Smooth muscle cell (in vitro differentiated cells): ENCODE data around the gene EBLN2. TPM values are rescaled to one million over a fixed set of nuclear protein-coding genes. Genes with fewer than 3 reads are reported as not detected.

ENCODE experiments used
- DNase-seq: peaks from one replicate; lab custom pipeline; 2025; ENCODE audit not compliant: unreplicated experiment; lab: John Stamatoyannopoulos, UW
- H2AFZ ChIP-seq: fragments of 200-600 bp; sonication (generic); 2 replicates; pipeline ENCODE4 v1.6.0; 2016; ENCODE audit warnings: antibody characterized with exemption, low read depth, mild to moderate bottlenecking
- H3F3A ChIP-seq: fragments of 200-600 bp; sonication (generic); 2 replicates; pipeline ENCODE4 v1.6.0; 2017; ENCODE audit warnings: antibody characterized with exemption, low read depth
- H3K27ac ChIP-seq: fragments of 200-600 bp; sonication (generic); 2 replicates; pipeline ENCODE4 v1.5.1; 2016; ENCODE audit warnings: low read depth, mild to moderate bottlenecking
- H3K27me3 ChIP-seq: fragments of 200-600 bp; sonication (generic); 2 replicates; pipeline ENCODE4 v1.6.1; 2016; ENCODE audit warnings: low read depth, mild to moderate bottlenecking
- H3K36me3 ChIP-seq: fragments of 200-600 bp; sonication (generic); 2 replicates; pipeline ENCODE4 v1.5.1; 2016; ENCODE audit warnings: low read depth
- H3K4me1 ChIP-seq: fragments of 200-600 bp; sonication (generic); 2 replicates; pipeline ENCODE4 v1.5.1; 2016; ENCODE audit warnings: low read depth
- H3K4me2 ChIP-seq: fragments of 200-600 bp; sonication (generic); 2 replicates; pipeline ENCODE4 v1.6.0; 2016; ENCODE audit warnings: mild to moderate bottlenecking
- H3K4me3 ChIP-seq: fragments of 200-600 bp; sonication (generic); 2 replicates; pipeline ENCODE4 v1.5.1; 2016; ENCODE audit warnings: mild to moderate bottlenecking
- H3K79me2 ChIP-seq: fragments of 200-600 bp; sonication (generic); 2 replicates; pipeline ENCODE4 v1.6.0; 2016; ENCODE audit warnings: low read depth, mild to moderate bottlenecking
- H3K9ac ChIP-seq: fragments of 200-600 bp; sonication (generic); 2 replicates; pipeline ENCODE4 v1.6.0; 2016; ENCODE audit warnings: low read depth
- H3K9me3 ChIP-seq: fragments of 200-600 bp; sonication (generic); replicated peaks from 2 replicates; pipeline ENCODE4 v1.5.1; 2016; ENCODE audit warnings: low read depth
- H4K20me1 ChIP-seq: fragments of 200-600 bp; sonication (generic); 2 replicates; pipeline ENCODE4 v1.6.0; 2016; ENCODE audit warnings: low read depth
- WGBS: methylation state at CpG from one replicate; pipeline ENCODE4 v1.1.7; 2016; ENCODE audit warnings: low lambda C conversion rate; 5-methylcytosine and 5-hydroxymethylcytosine counted together
- polyA plus RNA-seq: library from polyadenylated mRNA; unstranded; fragments of >200 nt; fragmentation: Nextera tagmentation; extraction: Ambion mirVana; gene quantifications from 2 replicates; pipeline ENCODE4 v1.2.1, GENCODE V29; 2016
- total RNA-seq: library from RNA; depleted of rRNA; stranded (reverse); fragments of >200 nt; gene quantifications from 2 replicates; pipeline ENCODE4 v1.2.3, GENCODE V29; 2014
- TF ChIP-seq, protein P1 (sequence below): fragments of 200-600 bp; sonication (generic); IDR thresholded peaks from 2 replicates; pipeline ENCODE4 v1.5.1; 2017; ENCODE audit warnings: borderline replicate concordance, mild to moderate bottlenecking, antibody characterized with exemption; ENCODE audit not compliant: insufficient read depth, poor library complexity, severe bottlenecking

Gene EBLN2
- total and polyA plus RNA-seq, 2 experiments from 2014 or later = 2.9 to 5.5 TPM

DNA sequence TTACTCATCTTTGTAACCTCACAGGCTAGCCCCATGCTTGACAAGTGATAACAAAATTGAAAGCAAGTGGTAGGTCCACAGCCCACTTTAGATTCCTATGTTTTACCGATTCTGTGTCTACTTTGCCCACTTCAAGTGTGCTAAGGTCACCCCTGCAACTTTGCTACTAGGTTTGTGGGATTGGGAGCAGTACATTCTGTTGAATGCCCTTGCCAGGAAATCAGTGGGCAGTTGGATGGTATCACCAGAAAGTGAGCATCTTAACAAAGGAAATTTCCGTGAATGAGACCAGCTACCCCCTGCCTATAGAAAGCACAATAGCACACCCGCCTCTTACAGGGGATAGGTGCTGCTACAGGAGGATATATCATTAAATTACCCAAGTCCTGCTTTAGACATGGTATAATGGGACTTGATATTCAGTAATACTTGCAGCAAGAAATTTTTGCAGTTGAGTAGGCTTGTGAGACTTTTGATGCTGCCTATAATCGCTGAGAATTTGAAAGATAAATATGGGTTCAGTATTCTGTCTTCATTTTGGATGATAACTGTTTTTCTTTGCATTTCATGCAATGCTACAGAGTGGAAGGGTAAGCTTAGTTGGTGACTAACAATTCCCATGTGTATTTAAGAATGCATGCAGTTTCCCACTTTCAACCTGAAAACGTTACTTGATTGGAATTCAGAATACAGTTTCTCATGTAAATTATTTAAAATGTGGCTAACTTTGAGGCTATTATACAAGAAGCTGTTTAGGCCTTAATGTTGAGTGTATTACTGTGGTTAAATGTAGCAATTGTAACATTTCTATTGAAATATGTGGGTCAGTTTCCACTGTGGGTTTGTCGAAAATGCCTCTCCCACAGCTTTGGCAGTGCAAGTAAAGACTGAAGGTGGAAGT is 9.5 kb downstream of the EBLN2 start:
- peaks cover 22% of the 10 kb centered on the region for H4K20me1 ChIP-seq
- H3F3A ChIP-seq = no peaks in the 10 kb centered on the region
- no peak overlapping the region for H2AFZ ChIP-seq
- no peak overlapping the region for H3K27ac ChIP-seq
- no peaks in the 10 kb centered on the region for H3K9me3 ChIP-seq
- no peaks in the 10 kb centered on the region for H3K4me1 ChIP-seq
- H3K4me3 ChIP-seq = no peak overlapping the region
- H3K27me3 ChIP-seq = no peaks in the 10 kb centered on the region
- no peak for DNase-seq
- H3K79me2 ChIP-seq = no peaks in the 10 kb centered on the region
- H3K4me2 ChIP-seq = no peak overlapping the region
- WGBS = 62% methylated on average over 6 of the region's 6 CpGs
- no peak overlapping the region for H3K9ac ChIP-seq
- no peaks in the 10 kb centered on the region for H3K36me3 ChIP-seq
- TF ChIP-seq, protein P1, sequence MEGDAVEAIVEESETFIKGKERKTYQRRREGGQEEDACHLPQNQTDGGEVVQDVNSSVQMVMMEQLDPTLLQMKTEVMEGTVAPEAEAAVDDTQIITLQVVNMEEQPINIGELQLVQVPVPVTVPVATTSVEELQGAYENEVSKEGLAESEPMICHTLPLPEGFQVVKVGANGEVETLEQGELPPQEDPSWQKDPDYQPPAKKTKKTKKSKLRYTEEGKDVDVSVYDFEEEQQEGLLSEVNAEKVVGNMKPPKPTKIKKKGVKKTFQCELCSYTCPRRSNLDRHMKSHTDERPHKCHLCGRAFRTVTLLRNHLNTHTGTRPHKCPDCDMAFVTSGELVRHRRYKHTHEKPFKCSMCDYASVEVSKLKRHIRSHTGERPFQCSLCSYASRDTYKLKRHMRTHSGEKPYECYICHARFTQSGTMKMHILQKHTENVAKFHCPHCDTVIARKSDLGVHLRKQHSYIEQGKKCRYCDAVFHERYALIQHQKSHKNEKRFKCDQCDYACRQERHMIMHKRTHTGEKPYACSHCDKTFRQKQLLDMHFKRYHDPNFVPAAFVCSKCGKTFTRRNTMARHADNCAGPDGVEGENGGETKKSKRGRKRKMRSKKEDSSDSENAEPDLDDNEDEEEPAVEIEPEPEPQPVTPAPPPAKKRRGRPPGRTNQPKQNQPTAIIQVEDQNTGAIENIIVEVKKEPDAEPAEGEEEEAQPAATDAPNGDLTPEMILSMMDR = no peak

DNA sequence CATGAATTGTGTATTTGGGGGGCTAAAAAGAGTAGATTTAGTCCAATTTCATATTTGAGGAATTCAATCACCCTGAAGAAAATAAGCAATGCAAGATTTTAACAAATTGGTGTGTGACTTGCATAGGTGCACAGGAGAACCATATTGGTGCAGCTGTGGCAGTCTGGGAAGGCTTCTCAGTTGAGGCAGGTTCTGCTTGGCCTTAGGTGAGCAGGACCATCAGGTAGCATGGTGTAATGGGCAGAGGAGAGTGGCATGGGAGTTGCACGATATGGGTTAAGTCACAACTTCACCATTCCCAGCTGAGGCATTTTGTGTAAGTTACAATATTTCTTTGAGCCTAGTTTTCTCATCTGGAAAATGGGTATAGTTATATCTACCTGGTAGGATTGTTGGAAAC is 10.5 kb downstream of the EBLN2 start:
- Histone ChIP-seq H3K9me3 (no peaks in the 10 kb centered on the region), H3K9ac (no peak overlapping the region), H3K36me3 (no peaks in the 10 kb centered on the region), H3K4me1 (no peaks in the 10 kb centered on the region), H2AFZ (no peak overlapping the region), H3K4me2 (no peak overlapping the region), H3F3A (no peaks in the 10 kb centered on the region), H3K4me3 (no peak overlapping the region), H3K79me2 (no peaks in the 10 kb centered on the region), H4K20me1 (peaks cover 17% of the 10 kb centered on the region), H3K27ac (no peak overlapping the region), H3K27me3 (no peaks in the 10 kb centered on the region)
- WGBS = 96% methylated on average over 1 of the region's 1 CpG
- no peak for DNase-seq
- TF ChIP-seq, protein P1 = no peak

DNA sequence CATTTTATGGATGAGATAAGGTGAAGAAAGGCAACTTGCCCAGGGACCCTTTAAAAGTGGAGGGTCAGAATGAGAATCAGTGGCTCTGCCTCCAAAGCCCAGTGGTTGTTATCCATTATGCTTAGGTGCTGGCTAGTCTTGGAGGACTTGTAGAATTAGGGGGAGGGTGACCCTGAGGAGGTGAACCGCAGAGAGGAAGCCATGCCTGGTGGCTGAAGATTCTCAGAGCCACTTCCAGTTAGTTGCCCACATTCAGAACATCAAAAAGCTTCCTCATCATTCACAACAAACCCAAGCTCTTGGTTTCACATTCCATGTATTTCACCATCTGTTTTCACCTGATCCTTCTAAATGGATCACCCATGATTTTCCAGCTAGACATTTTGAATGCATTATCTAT is 11.2 kb downstream of the EBLN2 start:
- Histone ChIP-seq H3K4me2 (no peak overlapping the region), H4K20me1 (peaks cover 11% of the 10 kb centered on the region), H3K4me3 (no peak overlapping the region), H3K4me1 (no peaks in the 10 kb centered on the region), H3K9ac (no peak overlapping the region), H3K79me2 (no peaks in the 10 kb centered on the region), H3K27ac (no peak overlapping the region), H3K27me3 (no peaks in the 10 kb centered on the region), H3K36me3 (no peaks in the 10 kb centered on the region), H3K9me3 (no peaks in the 10 kb centered on the region), H2AFZ (no peak overlapping the region), H3F3A (no peaks in the 10 kb centered on the region)
- WGBS = 100% methylated on average over 1 of the region's 1 CpG
- DNase-seq = no peak
- TF ChIP-seq, protein P1 = no peak
